Epithelial cell of esophagus (primary cell): ENCODE data around the gene EEF1G.
"Not testable (repeated sequence)": the region's sequence is repeated elsewhere in the genome, so short reads cannot be mapped to it uniquely, and the experiment has no call there.

ENCODE experiments used
- DNase-seq: peaks from one replicate; pipeline ENCODE4 v3.0.0; 2010; ENCODE audit warnings: low read depth
- H3K4me3 ChIP-seq: 2 replicates; pipeline ENCODE4 v1.5.1; 2011; ENCODE audit warnings: mild to moderate bottlenecking, low read length, control low read depth
- CTCF ChIP-seq: IDR thresholded peaks from 2 replicates; pipeline ENCODE4 v1.5.1; 2011; ENCODE audit warnings: low read depth, mild to moderate bottlenecking, low read length, control low read depth, inconsistent platforms; ENCODE audit not compliant: insufficient read depth; ENCODE audit errors: missing control alignments

Gene EEF1G

GRCh38 chr11:62565100-62565802, 8.4 kb downstream of the EEF1G start:
- no peak for DNase-seq
- TF ChIP-seq CTCF: no peak
- H3K4me3 ChIP-seq: no peak overlapping the region

GRCh38 chr11:62561677-62562230, 11.9 kb downstream of the EEF1G start:
- DNase-seq, H3K4me3 ChIP-seq: not testable (repeated sequence)

GRCh38 chr11:62560566-62561103, 13.1 kb downstream of the EEF1G start:
- DNase-seq: peak; percentile 99
- H3K4me3 ChIP-seq: no peak overlapping the region
- TF ChIP-seq CTCF: peak; percentile 94

- not testable (repeated sequence) for DNase-seq, H3K4me3 ChIP-seq
Measured at GRCh38 chr11:62559626-62560025, 14.1 kb downstream of the EEF1G start.

- no peak for TF ChIP-seq CTCF
- DNase-seq: no peak
Measured at GRCh38 chr11:62559204-62559603, 14.5 kb downstream of the EEF1G start.

GRCh38 chr11:62558669-62559068, 15.0 kb downstream of the EEF1G start:
- no peak for TF ChIP-seq CTCF
- H3K4me3 ChIP-seq: no peak overlapping the region
- DNase-seq: no peak

More at GRCh38 chr11:62559204-62559603, 14.5 kb downstream of the EEF1G start:
- H3K4me3 ChIP-seq: no peak overlapping the region

GRCh38 chr11:62556875-62557631, 16.6 kb downstream of the EEF1G start:
- no peak for TF ChIP-seq CTCF
- no peak overlapping the region for H3K4me3 ChIP-seq
- no peak for DNase-seq
